Keratinocyte (primary cell): ENCODE data around the gene DENND4B.

Source experiments
- CTCF ChIP-seq, 3 experiments: IDR thresholded peaks in 1 of 3; conservative IDR thresholded peaks in 1 of 3; optimal IDR thresholded peaks in 1 of 3; 2 replicates in 2 of 3; 3 replicates in 1 of 3; pipeline versions ENCODE3 to v1.5.1; 2011; ENCODE audit warnings: low read length in 3 of 3, mild to moderate bottlenecking in 3 of 3, moderate library complexity in 2 of 3, control low read depth in 1 of 3, inconsistent platforms in 1 of 3; ENCODE audit not compliant: insufficient read depth in 2 of 3; ENCODE audit errors: extremely low read depth in 1 of 3
- EZH2 ChIP-seq: IDR thresholded peaks from one replicate; pipeline ENCODE4 v1.6.1; 2012; ENCODE audit warnings: inconsistent platforms, mild to moderate bottlenecking, low read length, moderate library complexity

DNA sequence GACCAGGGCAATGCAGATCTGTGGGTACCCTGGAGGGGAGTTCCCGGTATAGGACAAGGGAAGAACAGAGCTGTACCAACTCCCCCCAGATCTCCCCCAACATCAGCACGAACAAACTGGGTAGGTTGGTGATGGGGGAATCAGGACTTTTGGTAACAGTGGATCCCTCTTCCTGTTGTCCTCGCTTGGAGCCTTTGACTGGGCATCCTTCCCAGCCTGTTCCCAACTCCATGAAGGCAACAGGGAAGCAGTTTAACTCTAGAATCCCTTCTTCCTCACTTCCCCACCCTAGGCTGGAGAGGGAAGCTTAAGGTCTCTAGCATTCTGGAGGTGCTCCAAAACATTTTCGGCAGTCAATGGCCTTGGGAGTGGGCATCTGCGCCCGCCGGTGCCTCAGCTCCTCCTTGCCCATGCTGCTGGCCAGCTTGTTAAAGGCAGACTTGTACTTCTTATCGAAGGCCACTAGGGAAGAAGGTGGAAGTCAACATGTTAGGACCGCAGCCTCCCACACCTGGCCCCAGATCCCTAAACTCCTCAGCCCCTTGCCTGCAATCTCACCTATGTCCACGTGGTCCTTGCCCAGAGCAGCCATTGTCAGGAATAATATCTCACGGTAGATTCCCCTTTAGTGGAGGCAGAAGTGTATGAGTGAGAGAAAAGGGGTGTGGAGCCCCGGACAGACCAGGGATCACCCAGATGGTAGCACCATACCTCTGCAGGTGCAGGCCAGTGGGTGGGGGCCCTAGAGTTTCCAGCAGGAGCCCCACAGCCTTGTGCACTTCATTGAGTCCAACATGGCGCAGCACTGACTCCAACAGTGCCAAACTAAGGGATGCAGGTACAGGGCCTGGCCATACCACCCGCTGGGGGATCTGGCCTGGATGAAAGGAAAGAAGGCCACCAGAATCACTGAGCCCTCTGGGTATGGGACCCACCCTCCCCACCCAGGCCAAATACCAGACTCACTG lies 16.3 kb downstream of the DENND4B start:
- TF ChIP-seq CTCF (optimal IDR thresholded peaks at IDR 0.05 in 1 of 3, IDR thresholded peaks at IDR 0.05 in 1 of 3, conservative IDR thresholded peaks at IDR 0.05 in 1 of 3; ENCODE audit: extremely low read depth in 1 of 3, insufficient read depth in 2 of 3, low read length in 3 of 3) (no peak), EZH2 (no peak)
